HG03064 (cell line): ENCODE data around the gene CD247.

Experiments
- ATAC-seq: cut with Tn5 transposase; IDR thresholded peaks from one replicate; pipeline ENCODE4 v1.9.1; 2021; ENCODE audit warnings: low read depth; ENCODE audit not compliant: unreplicated experiment

The CD247 gene

DNA sequence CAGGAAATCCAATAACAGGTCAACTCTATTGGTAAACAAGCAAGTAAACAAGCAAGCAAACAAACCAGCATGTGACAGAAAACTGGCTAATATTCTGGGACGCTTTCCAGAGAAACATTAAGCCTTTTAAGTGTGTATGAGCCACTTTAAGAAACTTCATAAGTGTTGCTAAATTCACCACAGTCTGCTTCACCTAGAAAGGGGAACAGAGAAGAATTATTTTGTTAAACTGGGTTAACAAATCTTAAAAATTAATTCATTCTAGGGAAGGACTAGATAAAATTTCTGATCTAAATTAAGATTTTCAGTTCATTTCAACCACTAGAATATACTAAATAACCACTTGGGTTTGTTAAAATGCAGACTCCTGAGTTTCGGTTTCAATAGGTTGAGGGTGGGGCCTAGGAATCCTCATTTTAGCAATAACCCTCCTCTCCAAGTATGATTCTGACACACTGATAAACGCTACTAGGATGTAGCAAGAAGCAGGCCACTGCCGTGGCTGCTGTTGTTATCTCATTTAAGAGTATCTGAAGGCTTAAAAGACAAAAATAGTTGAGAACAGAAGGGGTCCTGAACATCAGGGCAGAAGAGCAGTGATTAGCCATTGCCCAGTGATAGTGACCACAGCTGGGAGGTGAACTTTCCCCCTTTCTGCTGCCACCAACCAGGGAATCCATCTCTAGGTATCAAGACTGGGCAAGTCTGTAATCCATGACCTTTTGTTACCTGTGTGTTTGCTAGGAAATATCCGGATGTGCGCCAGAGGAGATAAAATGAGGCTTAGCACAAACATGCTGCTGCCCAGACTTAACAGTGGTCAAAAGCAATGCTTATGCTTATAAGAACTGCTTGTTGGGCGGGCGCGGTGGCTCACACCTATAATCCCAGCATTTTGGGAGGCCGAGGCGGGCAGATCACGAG is 24.0 kb upstream of the CD247 start:
- no peak for ATAC-seq

DNA sequence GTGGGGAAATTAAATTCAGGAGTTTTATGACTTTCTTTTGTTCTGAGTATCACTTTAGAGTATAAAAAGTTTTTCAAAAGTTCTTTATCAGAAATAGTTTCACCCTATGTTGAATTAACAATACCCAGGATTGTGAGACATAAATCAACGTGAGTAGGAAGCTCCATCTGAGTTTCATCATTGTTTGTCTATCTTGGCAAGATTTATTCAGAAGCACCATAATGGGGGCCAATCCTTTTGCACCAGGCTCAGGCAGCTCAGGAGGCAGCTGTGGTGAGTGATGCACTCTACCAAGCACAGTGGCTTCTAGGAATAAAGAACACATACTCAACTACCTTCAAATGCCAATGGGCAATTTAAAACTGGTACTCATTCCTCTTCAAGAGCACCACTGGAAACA is 23.3 kb upstream of the CD247 start:
- no peak for ATAC-seq

DNA sequence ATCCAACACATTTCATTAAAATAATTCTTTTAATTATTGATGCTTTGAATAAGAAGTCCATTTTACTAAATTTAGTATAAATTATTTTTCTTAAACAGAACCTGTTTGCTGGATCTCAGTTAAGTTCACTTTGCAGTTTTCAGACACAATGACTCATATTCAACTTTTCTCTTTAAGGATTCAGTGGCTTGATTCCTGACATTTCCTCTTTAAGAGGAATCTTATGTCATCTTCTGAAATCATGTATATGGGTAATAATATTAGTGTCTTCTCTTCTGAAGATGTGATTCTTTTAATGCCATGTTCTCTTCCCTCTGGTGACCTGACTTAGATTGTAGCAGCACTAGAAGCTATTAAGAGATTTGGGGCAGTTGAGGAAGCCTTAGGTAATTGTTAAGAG is 22.7 kb upstream of the CD247 start:
- no peak for ATAC-seq

DNA sequence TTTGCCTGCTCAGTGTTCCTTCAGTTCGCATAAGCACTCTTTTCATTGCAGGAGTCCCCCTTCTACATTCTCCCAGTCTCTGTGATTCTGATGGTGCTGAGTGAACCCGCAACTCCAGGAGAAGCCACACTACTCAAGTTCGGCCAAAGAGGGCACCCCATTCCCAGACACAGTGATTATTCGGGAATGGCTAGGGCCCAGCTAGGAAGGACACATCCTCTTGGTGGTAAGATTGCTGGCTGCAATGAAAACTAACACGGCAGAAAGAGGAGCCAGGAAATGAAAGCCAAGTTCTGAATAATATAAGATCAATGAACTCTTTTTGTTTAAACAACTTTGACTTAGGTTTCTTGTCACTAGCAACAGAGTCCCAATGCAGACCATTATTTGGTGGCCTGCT is 20.3 kb upstream of the CD247 start:
- ATAC-seq: no peak

DNA sequence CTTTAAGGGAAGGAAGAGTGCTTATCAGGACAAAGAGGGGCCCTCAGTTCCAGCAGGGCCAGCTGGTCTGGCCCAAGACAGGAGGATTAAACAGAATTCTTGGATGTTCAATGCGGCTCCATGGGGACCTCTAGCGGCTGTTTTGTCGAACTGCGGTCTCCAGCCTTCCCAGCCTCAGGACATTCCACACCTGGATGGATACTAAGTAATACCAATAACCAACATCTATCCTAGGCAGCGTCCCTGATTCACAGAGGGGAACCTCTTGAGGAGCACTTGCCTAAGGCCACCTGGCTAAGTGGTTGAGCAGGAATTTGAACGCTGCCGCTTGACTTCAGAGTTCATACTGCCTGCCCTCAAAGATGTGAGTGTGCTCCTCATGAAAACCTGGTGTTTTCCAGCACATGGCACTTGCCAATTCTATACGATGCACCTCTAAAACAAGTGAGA is 15.5 kb upstream of the CD247 start:
- no peak for ATAC-seq

DNA sequence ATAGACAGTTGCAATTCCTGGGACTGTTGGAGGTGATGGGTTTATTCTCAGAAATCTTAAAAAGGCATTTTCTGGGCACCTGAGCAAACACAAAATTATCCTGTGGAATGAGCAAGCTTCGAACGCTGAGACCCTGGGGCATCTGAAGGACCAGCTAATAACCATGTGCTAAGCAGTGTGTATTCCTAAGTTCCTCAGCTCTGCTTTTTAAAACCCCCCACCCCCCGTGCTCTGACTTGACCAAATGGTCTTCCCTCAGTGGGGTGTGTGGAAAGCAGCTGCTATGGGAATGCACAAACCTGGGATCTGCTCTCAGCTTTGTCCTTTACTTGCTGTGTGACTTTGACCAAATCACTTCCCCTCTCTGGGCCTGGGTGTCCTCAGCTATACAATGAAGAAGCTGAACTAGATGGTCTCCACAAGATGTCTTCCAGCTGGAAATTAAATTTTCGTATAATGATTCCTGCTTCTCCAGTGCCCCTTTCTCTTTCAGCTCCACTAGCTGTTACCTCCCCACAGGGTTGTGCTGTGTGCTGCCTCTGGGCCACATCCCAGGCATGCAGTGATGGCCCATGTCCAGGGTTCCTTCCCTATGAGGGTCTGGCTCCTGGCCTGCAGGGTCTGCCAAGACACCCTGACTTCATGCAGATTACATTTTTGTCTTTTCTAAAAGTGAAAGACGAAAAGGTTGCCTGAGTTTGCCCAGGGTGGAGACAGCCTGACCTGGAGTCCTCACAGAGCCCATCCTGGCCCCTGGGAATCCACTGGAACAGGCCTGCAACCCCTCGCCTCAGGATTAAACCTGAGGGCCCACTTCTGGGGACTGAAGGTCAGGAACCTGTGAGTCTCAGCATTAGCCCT is 14.9 kb upstream of the CD247 start:
- ATAC-seq: no peak

DNA sequence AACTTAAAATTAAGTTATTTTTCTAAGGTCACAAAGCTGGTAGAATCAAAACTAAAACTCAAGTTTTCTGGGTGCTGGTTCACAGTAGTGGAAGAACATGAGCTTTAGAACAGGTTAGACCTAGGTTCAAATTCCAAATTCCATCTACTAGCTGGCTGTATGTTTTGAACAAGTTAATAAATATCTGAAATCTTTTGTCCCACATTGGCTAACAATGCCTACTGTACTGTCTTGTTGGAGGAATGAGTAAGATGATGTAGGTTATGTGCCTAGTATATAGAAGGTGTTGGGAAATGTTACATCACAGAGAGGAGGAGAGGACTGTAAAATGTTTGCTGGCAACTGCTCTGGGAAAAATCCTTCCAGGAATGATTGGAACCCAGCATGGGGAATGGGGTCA is 14.0 kb upstream of the CD247 start:
- ATAC-seq: no peak

DNA sequence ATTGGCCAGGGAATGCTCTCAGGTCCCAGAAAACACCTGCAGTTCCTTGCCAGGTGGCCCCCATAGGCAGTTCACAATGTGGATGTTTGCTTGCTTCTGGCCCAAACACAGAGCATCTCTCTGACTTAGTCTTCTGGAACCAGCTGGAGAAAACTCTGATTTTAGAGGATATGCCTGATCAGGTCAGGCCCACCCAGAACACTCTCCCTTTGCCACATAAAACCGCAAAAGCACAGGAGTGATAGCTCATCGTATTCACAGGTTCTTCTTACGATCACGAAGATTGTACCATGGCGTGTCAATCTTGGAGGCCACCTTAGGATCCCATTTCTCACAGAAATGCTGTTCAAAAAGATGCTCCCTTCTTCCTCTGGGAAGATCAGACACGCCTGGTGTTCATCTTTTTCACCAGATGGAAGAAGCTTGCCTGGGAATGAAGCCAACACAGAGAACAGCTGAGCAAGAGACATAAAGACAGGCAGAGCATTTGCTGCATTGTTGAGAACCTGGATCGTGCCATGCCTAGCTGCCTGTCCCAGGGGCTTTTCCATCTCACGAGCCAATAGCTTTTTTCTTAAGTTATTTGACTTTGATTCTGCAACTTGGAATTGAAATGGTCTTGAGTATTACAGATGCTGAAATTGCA is 11.6 kb upstream of the CD247 start:
- no peak for ATAC-seq

DNA sequence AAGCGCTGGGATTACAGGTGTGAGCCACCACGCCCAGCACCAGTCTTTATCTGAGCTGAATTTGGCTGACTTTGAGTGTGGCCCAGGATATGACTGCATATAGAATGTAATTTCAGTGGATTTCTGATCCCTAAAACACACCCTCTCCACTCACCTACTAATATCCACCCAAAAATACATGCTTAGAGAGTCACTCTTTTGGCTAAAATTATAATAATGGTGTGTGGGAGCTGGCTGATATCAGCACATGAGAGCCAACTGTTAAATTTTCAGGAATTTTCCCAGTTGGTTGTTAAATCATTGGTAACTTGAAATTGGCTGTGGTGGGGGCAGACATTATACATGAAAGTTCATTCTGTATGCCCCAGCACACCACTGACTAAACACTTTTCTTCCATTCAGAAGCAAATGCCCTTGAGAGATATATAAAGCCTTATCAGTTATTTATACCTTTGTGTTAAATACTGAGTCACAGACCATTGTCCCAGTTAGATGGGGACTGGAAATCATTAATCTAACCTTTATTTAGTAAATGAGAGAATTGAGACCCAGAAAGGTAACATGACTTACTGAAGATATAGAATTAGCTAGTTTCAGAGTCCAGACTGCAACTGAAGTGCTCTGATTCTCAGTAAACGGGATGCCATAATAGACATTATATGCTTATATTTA is 9.9 kb upstream of the CD247 start:
- no peak for ATAC-seq

DNA sequence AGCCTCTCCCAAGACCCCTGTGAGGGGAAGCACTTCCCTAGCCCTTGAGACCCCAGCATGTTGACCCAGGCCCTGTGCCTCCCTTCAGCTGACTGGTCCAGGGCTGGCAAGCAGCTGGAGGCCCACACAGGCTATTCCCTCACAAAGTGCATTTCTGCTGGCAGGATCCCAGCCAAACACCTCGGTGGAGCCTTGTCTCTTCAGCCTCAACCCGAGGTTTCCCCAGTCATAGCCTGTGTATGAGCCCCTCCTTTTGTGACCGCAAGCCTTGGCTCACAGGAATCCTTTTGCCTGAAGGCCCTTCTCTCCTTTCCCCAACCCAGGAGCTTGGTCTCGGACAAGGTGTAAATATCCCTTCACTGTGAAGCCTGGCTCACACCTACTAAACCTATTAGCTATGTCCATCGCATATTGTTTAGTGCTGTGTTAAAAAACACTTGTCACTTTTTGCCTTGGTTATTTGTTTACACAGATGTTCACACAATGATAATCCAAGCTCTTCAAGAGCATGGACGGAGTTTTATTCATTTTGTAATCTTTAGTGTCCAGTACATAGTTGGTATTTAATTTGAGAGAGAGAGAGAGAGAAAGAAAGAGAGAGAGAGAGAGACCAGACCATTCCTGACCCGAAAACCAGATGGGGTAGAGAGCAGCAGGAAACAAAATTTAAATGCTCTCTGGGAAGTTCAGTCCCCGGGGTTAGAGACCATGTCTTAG is 8.5 kb upstream of the CD247 start:
- no peak for ATAC-seq

DNA sequence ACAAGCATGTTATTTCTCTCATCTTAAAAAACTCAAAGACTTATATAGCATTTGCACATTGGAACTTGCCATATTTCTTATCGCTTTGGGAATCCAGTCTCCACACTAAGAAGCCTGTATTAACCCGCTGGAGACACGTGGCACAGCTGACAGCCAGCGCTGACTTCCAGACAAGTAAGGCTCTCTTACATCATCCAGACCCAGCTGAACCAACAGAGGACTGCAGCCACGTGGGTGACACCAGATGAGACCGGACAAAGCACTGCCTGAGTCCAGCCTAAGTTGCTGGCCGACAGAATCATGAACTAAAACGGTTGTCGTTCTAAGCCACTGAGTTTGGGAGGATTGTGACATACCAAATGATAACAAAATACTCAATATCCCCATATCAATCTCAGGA is 6.3 kb upstream of the CD247 start:
- ATAC-seq: no peak

DNA sequence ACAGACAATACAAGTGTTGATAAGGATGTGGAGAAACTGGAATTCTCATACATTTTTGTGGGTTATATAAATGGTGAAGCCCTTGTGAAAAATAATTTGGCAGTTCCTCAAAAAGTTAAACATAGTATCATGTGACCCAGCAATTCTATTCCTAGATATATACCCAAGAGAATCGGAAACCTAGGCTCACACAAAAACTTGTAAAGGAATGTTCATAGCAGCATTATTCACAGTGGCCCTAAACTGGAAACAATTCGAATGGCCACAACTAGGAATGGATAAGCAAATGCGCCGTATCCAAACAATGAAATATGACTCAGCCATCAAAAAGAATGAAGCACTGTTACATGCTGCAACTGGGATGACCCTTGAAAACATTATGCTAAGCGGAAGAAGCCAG is 3.9 kb upstream of the CD247 start:
- ATAC-seq: no peak

DNA sequence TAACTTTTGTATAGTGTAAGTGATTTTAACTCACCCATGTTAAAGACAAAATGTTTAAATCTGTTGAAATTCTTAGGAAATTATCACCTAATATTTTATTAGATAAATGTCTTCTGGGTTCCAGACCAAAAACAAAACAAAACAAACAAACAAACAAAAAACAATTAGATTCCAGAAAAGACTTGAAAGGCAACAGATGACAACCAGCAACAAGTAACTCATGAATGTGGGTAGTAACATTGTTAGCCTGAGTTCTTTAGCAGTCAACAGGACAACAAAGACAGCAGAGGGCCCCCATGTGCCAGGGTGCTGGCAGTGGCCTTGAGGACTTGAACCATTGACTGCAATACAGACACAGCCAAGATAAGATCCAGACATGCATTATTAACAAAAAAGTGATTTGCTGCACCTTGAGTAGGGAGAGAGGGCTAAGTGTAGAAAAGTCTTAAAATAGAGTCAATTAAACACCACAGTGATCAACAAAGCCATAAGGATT is 2.4 kb upstream of the CD247 start:
- ATAC-seq: no peak

DNA sequence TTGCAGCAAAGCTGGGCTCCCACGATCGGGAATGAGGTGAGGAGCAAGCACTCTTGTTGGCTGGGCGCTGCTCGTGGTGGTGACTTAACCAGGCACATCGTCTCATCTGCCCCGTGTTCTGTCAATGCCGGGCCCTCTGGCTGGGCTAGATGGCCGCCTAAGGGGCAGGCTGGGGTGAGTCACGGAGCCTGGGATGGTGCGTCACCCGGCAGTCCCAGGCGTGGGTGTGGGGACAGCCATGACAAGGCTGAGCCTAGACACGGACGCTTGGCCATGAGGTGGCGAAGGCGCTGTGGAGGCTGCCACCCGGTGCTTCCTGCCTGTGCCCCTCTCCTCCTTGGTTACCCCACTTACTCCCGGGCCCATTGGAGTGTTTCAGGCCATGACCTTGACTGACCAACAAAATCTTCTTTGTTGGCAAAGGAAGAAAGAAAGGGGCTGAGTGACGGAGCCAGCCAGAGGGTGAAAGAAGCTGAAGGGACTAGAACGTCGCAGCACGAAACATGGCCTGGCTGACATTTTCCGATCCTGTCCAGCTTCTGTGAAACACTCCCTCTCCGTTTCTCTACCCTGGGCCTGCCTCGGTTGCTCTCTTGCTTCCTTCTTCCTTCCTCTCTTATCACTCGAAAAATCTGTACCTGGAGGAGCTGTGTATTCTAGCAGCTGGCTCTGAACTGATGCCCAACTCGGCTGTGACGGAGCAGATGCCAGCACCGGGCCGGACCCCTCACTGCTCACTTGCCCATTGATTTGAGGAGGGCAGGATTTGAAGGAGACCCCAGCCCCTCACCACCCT is 596 bp downstream of the CD247 start:
- no peak for ATAC-seq

DNA sequence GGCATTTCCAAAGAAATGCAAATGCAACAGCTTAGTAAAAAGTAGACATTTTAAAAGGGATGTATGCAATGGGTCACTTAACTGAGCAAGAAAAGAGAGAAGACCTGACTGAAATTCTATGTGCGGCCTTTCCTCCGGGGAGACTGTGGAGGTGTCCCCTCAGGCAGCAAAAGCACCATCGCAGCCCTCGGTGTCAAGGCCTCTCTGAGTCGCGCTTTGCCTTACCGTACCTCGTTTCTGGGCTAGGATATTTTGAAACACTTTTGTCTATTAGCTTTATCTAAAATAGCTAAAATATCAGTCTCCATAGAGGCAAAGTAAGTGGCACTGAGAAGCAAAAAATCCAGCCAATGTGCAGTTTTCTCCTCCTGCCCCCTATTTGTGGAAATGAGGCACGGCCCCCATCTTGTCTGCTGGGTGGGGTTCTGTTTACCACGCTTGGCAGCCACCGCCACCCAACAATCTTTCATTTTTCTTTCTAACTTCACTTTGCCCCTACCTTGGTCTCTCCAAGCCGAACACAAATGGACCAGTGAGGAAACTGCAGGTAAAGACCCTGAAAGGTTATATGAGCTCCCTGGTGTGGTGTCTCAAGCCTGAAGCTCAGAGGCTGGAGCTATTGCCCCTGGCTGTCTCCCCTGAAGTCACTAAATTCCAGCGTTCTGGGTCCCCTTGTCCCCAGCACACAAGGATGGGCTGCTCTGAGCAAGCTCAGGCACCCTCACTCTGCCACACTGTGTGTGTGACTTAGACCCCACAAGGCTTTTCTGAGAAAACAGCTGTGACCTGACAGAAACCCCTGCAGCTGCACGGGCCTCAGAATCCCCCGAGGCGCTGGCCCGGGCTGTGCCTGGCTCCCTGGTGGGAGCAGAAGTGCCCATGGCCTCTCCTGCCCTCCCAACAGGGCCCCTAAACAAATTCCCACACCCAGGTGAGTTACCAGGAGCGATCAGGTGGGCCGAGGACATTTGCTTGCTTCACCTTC is 1.6 kb downstream of the CD247 start:
- ATAC-seq: no peak

DNA sequence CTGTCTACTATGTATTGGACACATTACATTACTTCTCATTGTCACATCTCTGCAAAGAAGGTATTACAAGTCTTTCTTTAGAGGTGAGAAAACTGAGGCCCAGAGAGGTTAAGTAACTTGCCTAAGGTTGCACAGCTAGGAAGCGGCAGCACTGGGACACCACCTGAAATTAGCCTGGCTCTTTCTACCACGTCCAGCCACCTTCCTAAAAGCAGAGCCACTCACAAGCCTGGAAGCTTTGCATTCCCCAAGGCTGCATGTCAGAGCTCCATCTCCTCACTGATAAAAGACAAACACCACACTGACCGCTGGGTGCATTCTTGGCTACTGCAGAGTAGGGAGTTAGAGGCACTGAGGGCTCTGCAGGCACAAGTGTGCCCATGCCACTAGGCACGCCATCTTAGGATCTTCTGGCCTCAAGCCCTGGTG is 2.4 kb downstream of the CD247 start:
- ATAC-seq: no peak

DNA sequence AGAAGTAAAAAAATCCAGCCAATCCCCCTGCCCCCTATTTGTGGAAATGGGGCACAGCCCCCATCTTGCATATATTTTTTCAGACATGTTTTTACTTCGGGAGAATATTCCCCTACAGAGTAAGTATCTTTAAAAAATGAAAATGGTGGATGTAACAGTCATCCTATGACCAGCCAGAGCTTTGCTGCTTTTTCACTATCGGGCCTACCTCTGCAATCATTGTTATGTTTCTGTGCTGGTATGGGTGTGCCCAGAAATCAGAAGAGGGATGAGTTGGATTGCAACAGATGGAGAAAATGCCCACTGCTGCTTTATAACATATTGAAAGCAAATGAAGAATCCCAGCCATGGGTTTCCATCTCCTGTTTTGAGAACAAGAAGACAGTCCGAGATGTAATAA is 2.9 kb downstream of the CD247 start:
- ATAC-seq: no peak

DNA sequence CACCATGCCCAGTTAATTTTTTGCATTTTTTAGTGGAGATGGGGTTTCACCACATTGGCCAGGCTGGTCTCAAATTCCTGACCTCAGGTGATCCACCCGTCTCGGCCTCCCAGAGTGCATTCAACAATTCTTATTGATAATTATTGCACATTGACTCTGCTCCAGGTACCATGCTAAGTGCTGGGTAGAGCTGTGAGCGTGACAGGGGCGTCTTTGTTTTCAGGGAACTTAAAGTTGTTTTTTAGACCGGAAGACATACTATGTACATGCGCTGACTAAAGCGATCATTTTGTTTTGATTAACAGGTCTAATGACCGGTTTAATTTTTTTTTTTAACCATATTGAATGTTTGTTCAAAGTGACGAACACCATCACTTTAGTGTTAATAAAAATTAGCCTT is 4.0 kb downstream of the CD247 start:
- no peak for ATAC-seq
